Stimulated activated CD8-positive, alpha-beta memory T cell treated with anti-CD3 and anti-CD28 coated beads, Interleukin-7, amount 100 ng/mL, for 4 hours (primary cell): ENCODE results near the gene CTXND1.
"Not testable (repeated sequence)": the region's sequence is repeated elsewhere in the genome, so short reads cannot be mapped to it uniquely, and the experiment has no call there.

Source experiments
- DNase-seq, 2 donors: peaks; one replicate each; pipeline ENCODE4 v3.0.0-alpha.2; 2020; ENCODE audit warnings: low read depth in 2 of 2

CTXND1 gene

GRCh38 chr15:80252121-80252518, at the start of gene CTXND1:
TSS of gene CTXND1 (minus strand) at chr15:80252213. CDS start at chr15:80201949, 50,264 bp downstream.
- DNase-seq, result no peak

DNA sequence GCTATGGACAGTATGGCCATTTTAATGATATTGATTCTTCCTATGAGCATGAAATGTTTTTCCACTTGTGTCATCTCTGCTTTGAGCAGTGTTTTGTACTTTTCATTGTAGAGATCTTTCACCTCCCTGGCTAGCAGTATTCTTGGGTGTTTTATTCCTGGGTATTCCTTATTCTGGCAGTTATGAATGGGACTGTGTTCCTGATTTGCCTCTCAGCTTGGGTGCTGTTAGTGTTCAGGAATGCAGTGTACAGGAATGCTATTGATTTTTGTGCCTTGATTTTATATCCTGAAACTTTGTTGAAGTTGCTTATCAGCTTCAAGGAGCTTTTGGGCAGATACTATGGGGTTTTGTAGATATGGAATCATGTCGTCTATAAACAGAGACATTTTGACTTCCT, 49.5 kb upstream of the CTXND1 start:
- no peak for DNase-seq

- not testable (repeated sequence) for DNase-seq
Observed at GRCh38 chr15:80295777-80296176, 43.8 kb upstream of the CTXND1 start.

GRCh38 chr15:80292079-80292478, 40.1 kb upstream of the CTXND1 start:
- DNase-seq, result no peak

GRCh38 chr15:80290891-80291290, 38.9 kb upstream of the CTXND1 start:
- not testable (repeated sequence) for DNase-seq

GRCh38 chr15:80289528-80290495, 37.8 kb upstream of the CTXND1 start:
- DNase-seq, result no peak

- DNase-seq, result no peak
Observed at GRCh38 chr15:80288131-80288530, 36.1 kb upstream of the CTXND1 start.

DNA sequence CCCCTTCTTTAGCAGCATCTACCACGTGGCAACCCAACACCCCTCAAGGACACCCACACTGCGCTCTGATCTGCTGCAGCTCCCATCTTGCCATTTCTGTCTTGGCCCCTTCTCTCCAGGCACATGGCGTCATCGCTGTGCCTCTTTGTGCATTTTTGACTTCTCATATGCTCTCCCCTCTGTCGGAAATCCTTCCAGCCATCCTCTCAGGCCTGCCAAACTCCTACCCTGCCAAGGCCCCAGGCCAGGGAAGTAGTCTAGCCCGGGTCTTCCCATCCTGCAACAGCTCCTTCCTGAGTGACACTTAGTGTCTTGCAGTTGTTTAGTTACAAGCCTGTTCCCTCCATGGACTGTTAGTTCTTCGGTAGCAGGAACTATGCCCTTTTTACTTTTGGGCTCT, 34.0 kb upstream of the CTXND1 start:
- no peak for DNase-seq

DNA sequence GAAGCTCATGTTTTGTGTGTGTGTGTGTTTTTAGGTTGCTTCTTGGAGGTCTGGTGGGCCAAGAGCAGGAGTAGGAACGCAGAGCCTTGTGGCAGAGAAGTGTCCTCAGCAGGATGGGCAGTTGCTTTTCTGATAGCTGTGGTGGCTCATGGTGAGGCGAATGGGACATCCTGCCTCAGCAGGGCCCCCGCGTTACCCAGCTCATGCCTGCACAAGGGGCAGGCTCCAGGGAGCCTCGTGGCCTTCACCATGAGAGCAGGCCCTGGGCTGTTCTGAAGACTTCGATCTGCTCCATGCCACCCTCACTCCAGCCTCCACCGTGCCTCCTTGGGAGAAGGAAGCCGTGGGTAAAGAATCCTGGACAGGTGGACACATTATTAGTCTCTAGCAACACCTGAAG, 33.4 kb upstream of the CTXND1 start:
- no peak for DNase-seq

DNA sequence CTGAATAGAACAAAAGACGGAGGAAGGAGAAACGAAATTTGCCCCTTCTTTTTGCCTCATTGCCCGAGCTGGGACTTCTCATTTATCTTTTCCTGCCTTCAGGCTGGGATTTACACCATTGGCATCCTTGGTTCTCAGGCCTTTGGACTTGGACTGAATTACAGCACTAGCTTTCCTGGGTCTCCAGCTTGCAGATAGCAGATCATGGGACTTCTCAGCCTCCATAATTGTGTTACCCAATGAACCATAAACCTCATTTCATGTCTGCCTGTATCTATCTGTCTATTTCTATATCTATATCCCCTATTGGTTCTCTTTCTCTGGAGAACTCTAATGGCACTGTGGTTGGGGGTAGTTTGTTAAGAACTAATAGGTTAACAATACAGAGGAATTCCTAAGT, 31.5 kb upstream of the CTXND1 start:
- DNase-seq, result no peak

DNA sequence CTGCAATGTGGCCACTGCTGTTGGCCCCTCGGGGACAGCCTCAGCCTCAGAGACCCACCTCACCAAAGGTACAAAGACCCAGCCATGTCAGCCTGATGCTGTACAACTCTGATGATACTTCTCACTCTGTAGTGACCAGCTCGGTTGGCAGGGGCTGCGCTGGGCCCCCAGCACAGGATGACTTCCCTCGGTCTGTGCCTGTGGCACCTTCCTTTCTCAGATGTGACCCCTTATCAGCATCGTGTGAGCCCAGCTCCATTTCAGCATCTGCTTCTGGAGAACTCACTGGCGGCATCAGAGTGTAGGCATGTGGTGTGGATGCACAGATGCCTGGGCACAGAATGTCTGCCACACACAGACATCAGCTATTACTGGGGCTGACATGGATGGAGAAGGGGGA, 25.1 kb upstream of the CTXND1 start:
- DNase-seq, result no peak

DNA sequence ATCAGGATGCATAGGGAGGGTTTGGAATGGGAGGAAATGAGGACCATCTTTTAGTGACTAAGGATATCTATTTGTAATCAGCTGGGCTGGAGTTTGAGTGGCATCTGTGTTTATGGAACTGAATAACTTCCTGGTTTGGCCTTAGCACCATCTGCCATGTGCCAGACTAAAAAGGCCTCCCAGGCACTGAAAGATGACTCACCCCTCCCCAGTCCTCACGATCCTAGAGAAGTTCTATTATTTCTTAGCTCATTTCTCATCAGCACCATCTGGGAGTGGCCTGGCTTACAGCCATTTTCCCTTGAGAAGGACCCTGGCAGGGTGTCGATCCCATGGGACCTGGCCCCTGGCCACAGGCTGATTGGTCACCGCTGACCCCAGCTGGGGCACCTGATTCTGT, 23.9 kb upstream of the CTXND1 start:
- DNase-seq, result no peak

- DNase-seq, result no peak
Observed at GRCh38 chr15:80274996-80275395, 23.0 kb upstream of the CTXND1 start.

DNA sequence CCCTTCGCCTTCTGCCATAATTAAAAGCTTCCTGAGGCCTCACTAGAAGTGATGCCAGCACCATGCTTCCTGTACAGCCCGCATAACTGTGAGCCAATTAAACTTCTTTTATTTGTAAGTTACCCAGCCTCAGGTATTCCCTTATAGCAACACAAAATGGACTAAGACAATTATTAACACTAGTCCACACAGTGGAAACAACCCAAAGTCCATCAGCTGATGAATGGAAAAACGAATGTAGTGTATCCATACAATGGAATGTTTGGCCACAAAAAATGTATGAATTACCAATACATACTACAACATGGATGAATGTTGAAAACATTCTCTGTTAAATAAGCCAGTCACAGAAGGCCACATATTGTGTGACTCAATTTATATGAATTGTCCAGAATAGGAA, 22.5 kb upstream of the CTXND1 start:
- DNase-seq, result no peak

DNA sequence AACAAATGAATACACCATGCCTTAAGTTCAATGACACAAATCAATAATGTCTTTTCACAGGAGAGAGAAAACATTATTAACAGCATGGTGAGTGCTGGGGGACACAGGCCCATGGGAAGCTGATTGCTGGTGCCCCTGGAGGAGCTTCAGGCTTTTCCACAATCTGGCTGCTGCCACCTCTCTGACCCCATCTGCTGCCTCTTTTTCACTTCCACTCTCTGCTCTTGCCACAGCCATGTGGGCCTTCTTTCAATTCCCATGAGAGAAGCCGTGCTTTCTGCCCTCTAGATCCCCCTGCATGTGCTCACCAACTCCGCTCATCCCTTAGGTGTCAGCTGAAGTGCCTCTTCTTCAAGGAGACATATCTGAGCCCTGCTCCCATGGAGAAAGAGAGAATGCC, 21.0 kb upstream of the CTXND1 start:
- DNase-seq, result no peak

- DNase-seq, result no peak
Observed at GRCh38 chr15:80270472-80270871, 18.5 kb upstream of the CTXND1 start.

GRCh38 chr15:80268101-80268500, 16.1 kb upstream of the CTXND1 start:
- no peak for DNase-seq

DNA sequence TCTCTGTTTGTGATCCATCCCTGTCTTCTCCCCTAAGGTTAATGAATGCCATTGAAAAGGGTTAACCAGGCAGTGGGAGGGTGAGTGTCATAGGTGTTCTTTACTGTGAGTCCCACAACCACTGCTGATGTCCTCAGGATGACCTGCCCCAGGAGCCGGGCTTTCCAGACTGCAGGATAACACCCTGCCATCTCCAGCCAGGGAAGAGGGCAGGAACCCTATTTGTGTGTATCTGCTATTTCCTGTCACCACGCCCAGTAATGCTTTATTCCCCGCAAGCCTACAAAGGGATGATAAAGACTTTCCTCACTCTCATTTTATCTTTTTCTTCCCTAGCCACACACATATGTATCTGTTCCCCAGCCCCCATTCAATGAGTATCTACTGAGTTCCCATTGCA, 15.6 kb upstream of the CTXND1 start:
- DNase-seq, result no peak

DNA sequence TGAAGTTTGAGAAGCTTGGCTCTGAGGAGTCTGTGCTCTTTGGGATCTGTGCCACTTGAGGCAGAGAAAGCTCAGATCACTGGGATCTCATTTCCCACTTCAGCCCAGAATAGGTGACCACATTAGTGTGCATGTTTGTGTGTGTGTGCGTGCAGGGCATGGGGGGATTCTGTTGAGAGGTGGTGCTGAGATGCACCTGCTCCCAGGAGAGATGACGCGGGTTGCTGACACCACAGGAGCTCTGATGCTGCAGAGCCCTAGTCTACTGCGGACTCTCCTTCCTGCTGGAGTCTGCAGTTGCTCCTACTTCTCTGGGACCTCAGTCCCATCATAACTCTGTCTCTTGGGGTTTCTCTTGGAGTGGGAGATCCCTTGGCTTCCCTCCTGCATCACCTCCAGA, 14.7 kb upstream of the CTXND1 start:
- no peak for DNase-seq

DNA sequence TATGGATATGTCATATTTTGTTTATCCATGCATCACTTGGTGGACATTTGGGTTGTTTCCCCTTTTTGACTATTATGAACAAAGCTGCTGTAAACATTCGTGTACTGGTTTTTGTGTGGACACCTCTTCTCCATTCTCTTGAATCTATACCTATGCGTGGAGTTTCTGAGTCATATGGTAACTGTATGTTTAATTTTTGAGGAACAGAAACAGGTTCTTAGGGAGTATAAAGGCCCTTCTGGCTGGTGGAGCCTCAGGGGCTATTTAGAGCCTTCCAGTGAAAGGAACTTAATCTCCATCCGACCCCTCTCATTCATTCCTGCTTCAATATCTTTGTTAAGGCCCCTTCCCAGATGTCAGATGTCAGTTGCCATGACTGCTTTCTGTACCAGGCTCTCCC, 14.1 kb upstream of the CTXND1 start:
- no peak for DNase-seq

GRCh38 chr15:80265021-80265420, 13.0 kb upstream of the CTXND1 start:
- no peak for DNase-seq

DNA sequence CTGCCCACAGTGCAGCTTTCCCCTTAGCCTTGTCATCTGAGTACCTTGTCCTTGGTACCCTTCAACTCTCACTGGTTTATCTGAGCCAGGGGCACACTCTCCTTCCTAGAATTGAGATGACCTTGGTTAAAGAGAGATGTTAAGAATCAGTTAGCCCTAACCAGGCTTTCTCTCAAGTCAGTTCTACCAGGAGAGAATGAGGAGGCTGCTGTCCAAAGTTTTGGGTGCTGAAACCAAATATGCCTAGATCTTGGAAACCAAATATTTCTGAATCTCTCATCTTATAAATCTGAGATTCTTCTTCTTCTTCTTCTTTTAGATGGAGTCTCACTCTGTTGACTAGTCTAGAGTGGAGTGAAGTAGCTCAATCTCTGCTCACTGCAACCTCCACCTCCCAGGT, 12.0 kb upstream of the CTXND1 start:
- DNase-seq, result no peak

- no peak for DNase-seq
Observed at GRCh38 chr15:80260551-80260950, 8.5 kb upstream of the CTXND1 start.
